ENCODE results near the gene ANKLE1.

- no peak for TF ChIP-seq EZH2 (IDR thresholded peaks at IDR 0.05; ENCODE audit: borderline replicate concordance)
- no peak for TF ChIP-seq CTCF (IDR thresholded peaks at IDR 0.05; ENCODE audit: poor library complexity)
- TF ChIP-seq EZH2phosphoT487 (IDR thresholded peaks at IDR 0.05; ENCODE audit: low read depth, severe bottlenecking, unreplicated experiment) = no peak
Observed at GRCh38 chr19:17320435-17320834, 38.7 kb downstream of the ANKLE1 start.

Measured in hepatocyte (in vitro differentiated cells).